GM18951 (cell line): ENCODE results near the gene OVCA2.

Source experiments
- POLR2A ChIP-seq: IDR thresholded peaks from 4 replicates; pipeline ENCODE4 v1.6.1; 2011; ENCODE audit warnings: mild to moderate bottlenecking; ENCODE audit not compliant: insufficient read length, insufficient read depth; ENCODE audit errors: extremely low read depth
- in situ Hi-C: fragments of 300-500 bp; cut with MboI; formaldehyde crosslinking; loops from one replicate; pipeline ENCODE4 v1.12.0; 2022; ENCODE audit warnings: low sequenced_read_pairs, mixed read lengths, inconsistent platforms; ENCODE audit not compliant: unreplicated experiment

OVCA2 gene

DNA sequence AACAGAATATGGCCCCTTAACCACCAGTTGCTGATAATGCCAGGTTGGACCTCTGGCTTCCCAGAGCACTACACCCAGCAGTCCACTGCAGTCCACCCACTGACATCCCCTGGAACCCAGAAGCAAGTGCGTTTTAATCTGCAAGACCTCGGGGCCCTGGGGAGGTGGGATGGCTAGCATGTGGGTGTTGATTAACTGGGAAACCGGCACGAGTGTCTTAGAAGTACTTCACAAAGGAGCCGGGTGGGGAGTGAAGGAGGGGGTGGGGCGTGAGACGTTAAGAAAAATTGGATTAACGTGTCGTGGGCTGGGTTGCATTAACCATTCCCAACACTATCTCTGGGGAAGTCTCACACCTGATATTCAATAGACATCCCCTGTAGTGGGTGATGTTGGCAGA lies 7.0 kb downstream of the OVCA2 start:
- in situ Hi-C loops, result loop anchor here (25.0 kb wide), 1 partner anchor 337 kb away; the partner anchor contains the start of genes TLCD2 and WDR81
- TF ChIP-seq POLR2A, result no peak

DNA sequence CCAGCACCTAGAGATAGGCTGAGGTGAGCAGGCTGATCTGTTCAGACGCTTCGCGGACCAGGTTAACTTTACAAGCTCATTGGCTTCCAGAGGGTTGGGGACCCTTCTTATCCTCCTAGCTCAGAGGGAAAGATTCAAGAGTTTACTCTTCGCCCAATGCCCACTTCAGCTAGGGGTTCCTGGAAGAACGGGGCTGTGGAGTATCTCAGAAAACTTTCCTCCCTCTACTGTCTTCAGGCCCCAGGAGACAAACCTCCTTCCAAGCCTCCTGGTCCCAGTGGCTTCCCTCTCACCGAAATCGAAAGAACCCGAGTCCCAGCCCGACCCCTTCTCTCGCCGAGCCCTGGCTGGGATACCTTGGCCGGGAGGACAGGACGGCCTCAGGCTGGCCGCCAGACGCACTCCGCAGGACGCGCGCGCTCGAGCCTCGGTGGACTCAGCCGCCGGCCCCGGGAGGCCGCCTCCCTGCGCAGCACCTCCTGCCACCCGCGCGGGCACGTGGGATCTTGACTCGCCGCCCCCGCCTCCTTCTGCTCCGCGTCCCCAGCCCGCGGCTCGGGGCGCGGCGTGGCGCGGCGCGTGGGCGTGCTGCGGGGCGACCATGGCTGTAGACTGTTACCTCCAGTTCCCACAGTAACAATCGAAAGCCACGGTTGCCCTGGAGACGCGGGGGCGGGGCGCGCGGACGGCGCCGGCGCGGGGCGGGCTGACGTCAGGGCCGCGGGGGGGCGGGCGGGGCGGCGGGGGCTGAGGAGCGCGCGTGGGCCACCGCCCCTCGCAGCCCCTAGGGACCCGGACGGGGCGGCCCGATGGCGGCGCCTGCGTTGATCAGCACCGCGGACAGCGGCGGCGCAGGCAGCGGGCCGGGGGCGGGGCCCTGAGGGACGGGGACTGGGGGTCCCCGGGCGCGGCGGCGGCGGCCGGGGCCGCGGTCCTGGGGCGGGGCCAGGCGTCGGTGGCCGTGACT lies 7.8 kb downstream of the OVCA2 start:
- in situ Hi-C loops, result loop anchor here (25.0 kb wide), 1 partner anchor 337 kb away; the partner anchor contains the start of genes TLCD2 and WDR81
- no peak for TF ChIP-seq POLR2A

DNA sequence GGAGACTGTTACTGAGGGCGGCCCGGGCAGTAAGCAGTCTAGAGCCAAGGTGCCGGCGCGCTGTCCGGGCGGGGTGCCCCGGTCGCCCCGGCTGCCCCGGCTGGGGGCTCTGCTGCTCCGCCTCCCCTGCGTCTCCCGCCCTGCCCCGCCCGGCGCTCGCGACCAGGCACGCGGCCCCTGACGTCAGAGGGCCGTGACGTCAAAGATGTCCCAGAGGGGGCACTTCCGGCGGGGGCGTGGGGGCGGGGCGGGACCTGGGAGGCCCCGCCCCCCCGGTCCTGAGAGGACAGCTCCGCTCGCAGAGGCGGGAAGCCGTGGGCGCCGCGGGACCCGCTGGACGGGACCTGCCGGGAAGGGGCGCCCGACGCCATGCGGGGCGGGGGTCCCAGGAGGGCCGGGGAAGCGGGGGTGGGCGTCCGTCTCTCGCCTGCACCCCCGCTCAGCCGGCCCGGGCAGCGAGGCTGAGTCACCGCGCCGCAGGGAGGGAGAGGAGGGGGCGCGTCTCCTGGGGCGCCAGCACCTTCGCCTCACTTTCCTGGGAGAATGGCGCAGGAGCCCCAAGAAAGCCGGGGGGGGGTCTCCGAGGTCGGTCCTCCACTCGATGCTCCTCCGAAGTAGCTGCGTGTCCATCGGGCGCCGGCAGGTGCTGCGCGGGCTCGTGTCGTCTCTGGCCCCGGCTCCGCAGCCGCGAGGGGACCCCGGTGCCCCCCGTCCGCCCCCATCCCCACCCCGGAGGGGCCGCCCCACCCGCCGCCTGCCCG lies 8.7 kb downstream of the OVCA2 start:
- in situ Hi-C loops, result no loop called here
- TF ChIP-seq POLR2A, result no peak

DNA sequence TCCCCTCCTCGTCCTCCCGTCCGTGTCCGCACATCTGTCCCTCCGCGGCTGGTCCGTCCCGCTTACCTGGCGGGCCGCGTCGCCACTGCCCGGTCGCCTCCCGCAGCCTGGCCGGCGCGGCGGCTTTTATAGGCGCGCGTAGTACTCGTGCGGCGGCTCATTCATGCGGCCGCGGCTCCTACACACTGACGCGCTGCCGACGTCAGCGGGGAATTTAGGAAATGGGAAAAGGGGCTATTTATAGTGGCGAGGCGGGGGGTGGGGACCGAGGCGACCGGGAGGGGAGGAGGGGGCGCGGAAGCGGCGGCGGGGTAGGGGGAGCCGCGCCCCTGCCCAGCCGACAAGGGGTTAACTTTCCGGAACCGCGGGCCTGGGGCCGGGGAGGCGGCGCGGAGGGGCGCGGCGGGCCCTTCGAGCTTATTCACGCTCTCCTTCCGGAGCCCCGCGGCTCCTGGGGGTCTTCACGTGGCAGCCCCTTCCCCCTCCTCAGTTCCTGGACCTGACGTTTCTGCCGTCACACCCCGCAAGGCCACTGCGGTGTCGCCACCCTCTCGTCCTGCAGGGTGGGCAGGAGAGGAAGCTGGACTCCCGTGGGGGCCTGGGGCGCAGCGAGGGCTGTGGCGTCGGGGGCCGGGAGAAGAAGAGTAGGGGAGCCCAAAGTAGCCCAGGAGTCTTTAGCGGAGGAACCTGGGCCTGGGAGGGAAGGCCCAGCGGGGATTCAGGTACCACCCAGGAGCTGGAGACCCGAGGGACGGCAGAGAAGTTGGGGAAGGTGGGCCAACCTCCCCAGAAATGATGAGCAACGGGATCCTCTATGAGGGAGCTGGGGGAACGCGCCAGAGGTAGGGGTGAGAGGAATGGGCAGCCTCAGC lies 9.5 kb downstream of the OVCA2 start:
- in situ Hi-C loops, result no loop called here
- TF ChIP-seq POLR2A, result no peak

DNA sequence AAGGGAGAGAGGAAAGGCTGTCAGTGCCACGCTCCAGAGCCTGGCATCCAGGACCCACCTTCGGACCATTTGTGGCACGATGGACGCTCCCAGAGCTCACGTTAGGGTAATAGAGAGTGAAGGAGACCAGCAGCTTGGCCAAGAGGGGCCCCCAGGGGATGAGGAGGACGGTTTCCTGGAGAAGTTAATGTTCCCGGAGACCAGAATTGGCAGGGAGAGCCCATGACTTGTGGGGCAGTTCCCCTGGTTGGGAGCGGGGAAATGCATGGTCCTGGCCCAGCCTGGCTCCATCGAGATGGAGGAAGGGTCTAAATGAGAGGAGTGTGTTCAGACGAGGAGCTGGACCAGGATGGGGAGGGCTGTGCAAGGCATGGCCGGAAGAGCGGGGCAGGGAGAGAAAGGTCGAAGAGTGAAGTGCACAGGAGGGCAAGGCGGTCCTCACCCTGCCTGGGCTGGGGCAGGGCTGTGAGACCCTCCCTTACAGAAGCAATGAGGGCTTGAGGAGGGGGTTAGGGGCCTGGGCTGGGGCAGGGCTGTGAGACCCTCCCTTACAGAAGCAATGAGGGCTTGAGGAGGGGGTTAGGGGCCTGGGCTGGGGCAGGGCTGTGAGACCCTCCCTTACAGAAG lies 10.2 kb downstream of the OVCA2 start:
- no peak for TF ChIP-seq POLR2A
- in situ Hi-C loops, result no loop called here

DNA sequence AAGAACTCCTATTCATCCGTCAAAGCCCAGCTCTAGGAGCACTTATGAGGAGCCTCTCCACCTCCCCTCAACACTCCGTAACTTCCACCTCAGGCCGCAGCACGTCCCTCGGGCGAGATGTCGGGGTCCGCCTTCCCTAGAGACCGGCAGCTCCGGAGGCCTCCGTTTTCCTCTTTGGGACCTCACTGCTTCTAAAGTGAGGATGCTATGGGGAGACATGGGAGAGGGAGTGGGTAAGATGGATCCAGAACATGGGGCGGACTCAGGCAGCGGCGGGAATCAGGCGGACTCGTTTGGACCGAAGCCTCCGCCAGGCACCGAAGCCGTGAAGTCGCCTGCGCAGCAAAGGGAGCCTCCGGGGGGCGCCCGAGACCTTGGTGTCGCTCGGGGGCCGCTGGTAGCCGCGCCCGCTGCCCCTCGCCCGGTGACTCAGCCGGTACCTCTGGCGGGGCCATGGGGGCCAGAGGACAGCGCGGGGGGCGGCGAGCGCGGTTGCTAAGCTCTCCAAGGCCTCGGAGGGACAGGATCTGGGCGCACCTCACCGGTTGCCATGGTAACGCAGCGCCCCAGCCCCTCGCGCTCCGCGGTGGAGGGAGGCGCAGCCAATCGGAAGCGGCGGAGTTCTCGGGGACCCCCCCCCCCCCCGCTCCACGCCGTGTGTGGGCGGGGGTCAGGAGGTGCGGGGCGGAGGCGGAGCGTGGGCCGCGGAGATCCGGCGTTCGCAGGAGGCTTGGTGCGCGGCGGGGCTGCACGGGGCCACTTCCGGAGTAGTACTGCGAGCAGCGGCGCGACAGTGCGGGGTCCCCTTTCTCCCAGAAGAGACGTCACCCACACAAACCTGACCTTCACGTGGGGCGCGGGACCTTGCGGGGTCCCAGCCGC lies 11.8 kb downstream of the OVCA2 start:
- in situ Hi-C loops, result no loop called here
- TF ChIP-seq POLR2A, result no peak

DNA sequence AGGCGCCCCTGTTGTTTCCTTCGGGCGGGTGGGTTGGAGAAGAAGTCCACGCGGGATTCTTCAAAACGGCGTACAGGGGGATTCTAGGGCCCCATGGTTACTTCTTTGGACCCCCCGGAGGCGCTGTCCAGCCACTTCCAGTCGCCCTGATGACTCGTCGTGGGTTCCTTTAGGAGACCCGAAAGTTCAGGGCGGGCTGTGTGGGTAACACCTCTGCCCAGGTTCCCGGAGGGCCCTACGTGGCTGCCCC lies 12.4 kb downstream of the OVCA2 start:
- TF ChIP-seq POLR2A, result no peak
- in situ Hi-C loops, result no loop called here

DNA sequence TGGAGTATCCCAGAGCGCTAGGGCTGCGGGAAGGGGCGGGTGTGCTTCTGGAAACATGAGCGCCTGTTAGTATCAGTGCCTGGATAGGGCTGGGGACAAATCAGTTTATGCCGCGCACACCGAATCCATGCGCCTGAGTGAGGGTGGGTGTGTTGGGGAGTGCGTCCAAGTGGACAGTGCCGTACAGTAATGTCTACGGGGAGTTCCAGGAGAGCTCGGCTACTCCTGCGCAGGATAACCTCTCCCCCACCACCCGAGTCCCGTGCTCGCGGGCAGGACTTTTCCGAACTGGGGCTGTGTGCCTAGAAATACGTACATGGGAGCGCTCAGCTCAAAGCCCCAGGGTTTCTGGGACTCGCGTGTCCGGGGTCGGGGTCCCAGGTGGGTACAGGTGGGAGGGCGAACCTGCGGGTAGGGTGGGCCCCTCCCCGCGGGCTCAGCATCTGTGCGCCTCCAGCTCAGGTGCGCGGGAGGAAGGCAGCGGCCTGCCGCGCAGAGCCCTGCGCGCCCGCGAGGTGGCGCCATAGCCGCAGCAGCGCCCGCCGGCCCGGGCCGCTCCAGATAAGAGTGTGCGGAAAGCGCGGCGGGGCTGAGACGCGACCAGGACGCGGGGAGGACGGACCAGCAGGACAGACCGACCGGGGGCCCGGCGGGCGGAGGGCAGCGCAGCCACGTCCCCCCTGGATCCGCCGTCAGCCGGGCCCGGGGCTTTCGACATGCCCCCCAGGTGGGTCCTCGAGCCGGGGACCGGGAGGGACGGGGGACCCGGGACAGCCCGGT lies 12.9 kb downstream of the OVCA2 start, which contains the start of gene HIC1:
HIC1 (plus strand) TSS at position 592 of the 780 bp plus-strand sequence. CDS start 1,588 bp downstream, outside the sequence.
- peak; percentile 75 for TF ChIP-seq POLR2A
- in situ Hi-C loops, result no loop called here

DNA sequence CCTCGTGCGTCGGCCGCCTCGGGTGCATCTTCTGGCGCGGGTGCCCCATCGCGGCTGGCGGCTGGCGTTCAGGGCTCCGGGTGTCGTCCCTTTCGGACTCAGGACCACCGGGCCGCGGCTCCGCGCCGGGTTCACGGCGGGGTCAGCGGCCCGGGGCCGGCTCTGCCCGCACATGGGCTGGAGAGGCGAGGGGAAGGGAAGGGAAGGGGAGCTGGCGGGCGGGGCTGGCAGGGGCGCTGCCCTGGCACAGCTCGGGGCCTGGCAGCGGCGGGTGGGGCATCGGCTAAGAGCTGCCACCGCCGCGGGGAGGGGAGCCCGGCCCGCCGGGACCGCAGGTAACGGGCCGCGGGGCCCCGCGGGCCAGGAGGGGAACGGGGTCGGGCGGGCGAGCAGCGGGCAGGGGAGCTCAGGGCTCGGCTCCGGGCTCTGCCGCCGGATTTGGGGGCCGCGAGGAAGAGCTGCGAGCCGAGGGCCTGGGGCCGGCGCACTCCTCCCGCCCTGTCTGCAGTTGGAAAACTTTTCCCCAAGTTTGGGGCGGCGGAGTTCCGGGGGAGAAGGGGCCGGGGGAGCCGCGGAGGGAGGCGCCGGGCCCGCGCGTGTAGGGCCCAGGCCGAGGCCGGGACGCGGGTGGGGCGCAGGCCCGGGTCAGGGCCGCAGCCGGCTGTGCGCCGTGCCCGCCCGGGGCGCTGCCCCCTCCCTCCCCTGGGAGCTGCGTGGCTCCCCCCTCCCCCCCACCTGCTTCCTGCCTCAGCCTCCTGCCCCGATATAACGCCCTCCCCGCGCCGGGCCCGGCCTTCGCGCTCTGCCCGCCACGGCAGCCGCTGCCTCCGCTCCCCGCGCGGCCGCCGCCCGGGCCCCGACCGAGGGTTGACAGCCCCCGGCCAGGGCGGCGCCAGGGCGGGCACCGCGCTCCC lies 13.7 kb downstream of the OVCA2 start:
- in situ Hi-C loops, result no loop called here
- TF ChIP-seq POLR2A, result peak; percentile 61
